HepG2 (cell line): ENCODE results near the gene ADCY10. TPM values are rescaled to one million over a fixed set of nuclear protein-coding genes. Genes with fewer than 3 reads are reported as not detected.

Experiments
- GFI1 ChIP-seq: sonication (generic); formaldehyde crosslinking; IDR thresholded peaks from 2 replicates; pipeline ENCODE4 v1.5.0; 2020; ENCODE audit warnings: missing genetic modification reagents, mild to moderate bottlenecking, borderline replicate concordance
- ISL2 ChIP-seq: sonication (generic); formaldehyde crosslinking; IDR thresholded peaks from 2 replicates; pipeline ENCODE4 v1.5.0; 2020; ENCODE audit warnings: missing genetic modification reagents
- MNT ChIP-seq: fragments of 450-650 bp; IDR thresholded peaks from 2 replicates; pipeline ENCODE4 v1.6.1; 2016
- REPIN1 ChIP-seq: sonication (generic); formaldehyde crosslinking; IDR thresholded peaks from 2 replicates; pipeline ENCODE4 v1.8.0; 2022; ENCODE audit warnings: missing genetic modification reagents, low read depth, mild to moderate bottlenecking, borderline replicate concordance
- SKIL ChIP-seq: sonication (generic); formaldehyde crosslinking; IDR thresholded peaks from 2 replicates; pipeline ENCODE4 v1.8.0; 2022; ENCODE audit warnings: missing genetic modification reagents, mild to moderate bottlenecking, moderate library complexity, borderline replicate concordance
- SNAPC5 ChIP-seq: sonication (generic); formaldehyde crosslinking; IDR thresholded peaks from 2 replicates; pipeline ENCODE4 v1.8.1; 2023; ENCODE audit warnings: mild to moderate bottlenecking, missing genetic modification reagents, borderline replicate concordance
- SSRP1 ChIP-seq: IDR thresholded peaks from 2 replicates; pipeline ENCODE4 v1.6.1; 2016; ENCODE audit warnings: control low read depth
- THRA ChIP-seq: sonication (generic); formaldehyde crosslinking; IDR thresholded peaks from 2 replicates; pipeline ENCODE4 v1.4.0; 2020; ENCODE audit warnings: missing genetic modification reagents, borderline replicate concordance
- USF2 ChIP-seq, 2 experiments: sonication (generic) in 1 of 2; formaldehyde crosslinking in 1 of 2; IDR thresholded peaks; 2 replicates each; pipeline versions ENCODE4 v1.5.1 to v1.6.1; 2011 to 2020; ENCODE audit warnings: borderline replicate concordance in 1 of 2, low read depth in 1 of 2, low read length in 1 of 2, mild to moderate bottlenecking in 1 of 2, missing genetic modification reagents in 1 of 2, moderate library complexity in 1 of 2
- ZNF317 ChIP-seq: sonication (generic); formaldehyde crosslinking; IDR thresholded peaks from 2 replicates; pipeline ENCODE4 v1.5.0; 2020; ENCODE audit warnings: mild to moderate bottlenecking, missing genetic modification reagents
- ZNF574 ChIP-seq: sonication (generic); formaldehyde crosslinking; IDR thresholded peaks from 2 replicates; pipeline ENCODE4 v1.4.0; 2020; ENCODE audit warnings: missing genetic modification reagents
- ZNF580 ChIP-seq: IDR thresholded peaks from 2 replicates; pipeline ENCODE4 v1.6.1; 2016; ENCODE audit warnings: low read depth, borderline replicate concordance
- ZNF773 ChIP-seq: sonication (generic); formaldehyde crosslinking; IDR thresholded peaks from 2 replicates; pipeline ENCODE4 v1.4.0; 2020; ENCODE audit warnings: missing genetic modification reagents, borderline replicate concordance
- polyA plus RNA-seq, 8 experiments: library from polyadenylated mRNA; depleted of rRNA in 3 of 8; stranded (reverse) in 7 of 8; unstranded in 1 of 8; fragments of >200 nt; fragmentation: Illumina TruSeq in 4 of 8; extraction: Trizol in 4 of 8; gene quantifications; 2 replicates each; pipeline versions ENCODE4 v1.2.1 to v1.2.3, GENCODE V29; 2011 to 2016; ENCODE audit warnings: low read depth in 4 of 8, missing spikeins in 1 of 8, mixed read lengths in 1 of 8; ENCODE audit not compliant: insufficient read depth in 1 of 8
- total RNA-seq, 5 experiments: library from RNA; depleted of rRNA; stranded (reverse); fragments of >200 nt; fragmentation: Illumina TruSeq; extraction: Trizol; gene quantifications; 2 replicates each; pipeline ENCODE4 v1.2.3, GENCODE V29; 2016; ENCODE audit warnings: low read depth in 1 of 5

ADCY10 gene
- total and polyA plus RNA-seq, 2 of the 13 experiments (the other 11 are each of a cell fraction or from before 2014, with no cell fraction given), result 0.02 to 0.03 TPM

- TF ChIP-seq ISL2 (CRISPR knock-in tag), result 0 out of 2 replicates have a peak, but pooled peaks have one; percentile 23
- TF ChIP-seq SNAPC5, result no peak
- TF ChIP-seq ZNF580 (CRISPR knock-in tag), result peak; percentile 76; the same call in 1 of the 2 replicates
- no peak for TF ChIP-seq ZNF773
- TF ChIP-seq SKIL (CRISPR knock-in tag), result no peak
- TF ChIP-seq SSRP1 (CRISPR knock-in tag), result peak; percentile 62; the same call in 1 of the 2 replicates
- TF ChIP-seq ZNF317 (CRISPR knock-in tag), result 0 out of 2 replicates have a peak, but pooled peaks have one; percentile 27
- 0 out of 2 replicates have a peak, but pooled peaks have one; percentile 34 for TF ChIP-seq THRA
- TF ChIP-seq MNT, result no peak
- TF ChIP-seq GFI1 (CRISPR knock-in tag), result 0 out of 2 replicates have a peak, but pooled peaks have one; percentile 30
- TF ChIP-seq REPIN1, result peak; percentile 53; the same call in 1 of the 2 replicates
- TF ChIP-seq ZNF574 (CRISPR knock-in tag), result peak; percentile 79
- no peak for TF ChIP-seq USF2 (IDR thresholded peaks at IDR 0.05; ENCODE audit: low read depth, low read length)
- no peak for TF ChIP-seq USF2 (CRISPR knock-in tag; IDR thresholded peaks at IDR 0.05; ENCODE audit: borderline replicate concordance)
Measured at GRCh38 chr1:167803358-167804207, 110.4 kb downstream of the ADCY10 start (continued).
